HepG2 (cell line): Measurements from ENCODE around the gene NUAK1. TPM values are rescaled to one million over a fixed set of nuclear protein-coding genes. Genes with fewer than 3 reads are reported as not detected.

ENCODE experiments used
- FOXO4 ChIP-seq: sonication (generic); formaldehyde crosslinking; conservative IDR thresholded peaks from 2 replicates; pipeline ENCODE4 v1.8.1; 2023; ENCODE audit warnings: missing genetic modification reagents
- FUBP1 ChIP-seq: sonication (generic); formaldehyde crosslinking; IDR thresholded peaks from 2 replicates; pipeline ENCODE4 v1.5.1; 2020; ENCODE audit warnings: missing genetic modification reagents, mild to moderate bottlenecking, borderline replicate concordance
- MIER2 ChIP-seq: IDR thresholded peaks from 2 replicates; pipeline ENCODE4 v1.6.1; 2016; ENCODE audit warnings: missing biosample characterization, missing genetic modification reagents
- NR3C1 ChIP-seq: sonication (generic); formaldehyde crosslinking; IDR thresholded peaks from 2 replicates; pipeline ENCODE4 v1.4.0; 2020; ENCODE audit warnings: missing genetic modification reagents
- STAT6 ChIP-seq: sonication (generic); formaldehyde crosslinking; IDR thresholded peaks from 2 replicates; pipeline ENCODE4 v1.4.0; 2020; ENCODE audit warnings: missing genetic modification reagents, mild to moderate bottlenecking, borderline replicate concordance
- ZBTB25 ChIP-seq: IDR thresholded peaks from 2 replicates; pipeline ENCODE4 v1.6.1; 2018; ENCODE audit warnings: missing genetic modification reagents
- ZNF205 ChIP-seq: IDR thresholded peaks from 2 replicates; pipeline ENCODE4 v1.6.1; 2018; ENCODE audit warnings: missing biosample characterization, missing genetic modification reagents
- ZNF33A ChIP-seq: sonication (generic); formaldehyde crosslinking; IDR thresholded peaks from 2 replicates; pipeline ENCODE4 v1.5.1; 2020; ENCODE audit warnings: missing genetic modification reagents, mild to moderate bottlenecking, moderate library complexity, borderline replicate concordance
- ZNF552 ChIP-seq: sonication (generic); formaldehyde crosslinking; IDR thresholded peaks from 2 replicates; pipeline ENCODE4 v1.9.0; 2022; ENCODE audit warnings: missing genetic modification reagents, mild to moderate bottlenecking, borderline replicate concordance
- ZNF879 ChIP-seq: sonication (generic); formaldehyde crosslinking; IDR thresholded peaks from 2 replicates; pipeline ENCODE4 v1.8.1; 2023; ENCODE audit warnings: missing genetic modification reagents
- ZSCAN29 ChIP-seq: sonication (generic); formaldehyde crosslinking; conservative IDR thresholded peaks from 2 replicates; pipeline ENCODE4 v1.4.0; 2020; ENCODE audit warnings: mild to moderate bottlenecking, missing genetic modification reagents
- polyA plus RNA-seq, 8 experiments: library from polyadenylated mRNA; depleted of rRNA in 3 of 8; stranded (reverse) in 7 of 8; unstranded in 1 of 8; fragments of >200 nt; fragmentation: Illumina TruSeq in 4 of 8; extraction: Trizol in 4 of 8; gene quantifications; 2 replicates each; pipeline versions ENCODE4 v1.2.1 to v1.2.3, GENCODE V29; 2011 to 2016; ENCODE audit warnings: low read depth in 4 of 8, missing spikeins in 1 of 8, mixed read lengths in 1 of 8; ENCODE audit not compliant: insufficient read depth in 1 of 8
- total RNA-seq, 5 experiments: library from RNA; depleted of rRNA; stranded (reverse); fragments of >200 nt; fragmentation: Illumina TruSeq; extraction: Trizol; gene quantifications; 2 replicates each; pipeline ENCODE4 v1.2.3, GENCODE V29; 2016; ENCODE audit warnings: low read depth in 1 of 5
- TF ChIP-seq, protein P1 (sequence below): sonication (generic); formaldehyde crosslinking; IDR thresholded peaks from 2 replicates; pipeline ENCODE4 v1.9.0; 2021; ENCODE audit warnings: missing genetic modification reagents, borderline replicate concordance
- TF ChIP-seq, protein P2 (sequence below): sonication (generic); formaldehyde crosslinking; IDR thresholded peaks from 2 replicates; pipeline ENCODE4 v1.5.1; 2020; ENCODE audit warnings: missing genetic modification reagents, mild to moderate bottlenecking, borderline replicate concordance
- TF ChIP-seq, protein P3 (sequence below): IDR thresholded peaks from 2 replicates; pipeline ENCODE4 v1.6.1; 2016; ENCODE audit warnings: control low read depth

Gene NUAK1
- total and polyA plus RNA-seq, 2 of the 13 experiments (the other 11 are each of a cell fraction or from before 2014, with no cell fraction given), result 1.7 to 1.9 TPM

- TF ChIP-seq, protein P1, sequence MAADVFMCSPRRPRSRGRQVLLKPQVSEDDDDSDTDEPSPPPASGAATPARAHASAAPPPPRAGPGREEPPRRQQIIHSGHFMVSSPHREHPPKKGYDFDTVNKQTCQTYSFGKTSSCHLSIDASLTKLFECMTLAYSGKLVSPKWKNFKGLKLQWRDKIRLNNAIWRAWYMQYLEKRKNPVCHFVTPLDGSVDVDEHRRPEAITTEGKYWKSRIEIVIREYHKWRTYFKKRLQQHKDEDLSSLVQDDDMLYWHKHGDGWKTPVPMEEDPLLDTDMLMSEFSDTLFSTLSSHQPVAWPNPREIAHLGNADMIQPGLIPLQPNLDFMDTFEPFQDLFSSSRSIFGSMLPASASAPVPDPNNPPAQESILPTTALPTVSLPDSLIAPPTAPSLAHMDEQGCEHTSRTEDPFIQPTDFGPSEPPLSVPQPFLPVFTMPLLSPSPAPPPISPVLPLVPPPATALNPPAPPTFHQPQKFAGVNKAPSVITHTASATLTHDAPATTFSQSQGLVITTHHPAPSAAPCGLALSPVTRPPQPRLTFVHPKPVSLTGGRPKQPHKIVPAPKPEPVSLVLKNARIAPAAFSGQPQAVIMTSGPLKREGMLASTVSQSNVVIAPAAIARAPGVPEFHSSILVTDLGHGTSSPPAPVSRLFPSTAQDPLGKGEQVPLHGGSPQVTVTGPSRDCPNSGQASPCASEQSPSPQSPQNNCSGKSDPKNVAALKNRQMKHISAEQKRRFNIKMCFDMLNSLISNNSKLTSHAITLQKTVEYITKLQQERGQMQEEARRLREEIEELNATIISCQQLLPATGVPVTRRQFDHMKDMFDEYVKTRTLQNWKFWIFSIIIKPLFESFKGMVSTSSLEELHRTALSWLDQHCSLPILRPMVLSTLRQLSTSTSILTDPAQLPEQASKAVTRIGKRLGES (CRISPR knock-in tag), result no peak
- no peak for TF ChIP-seq FUBP1
- TF ChIP-seq MIER2 (CRISPR knock-in tag), result no peak
- TF ChIP-seq, protein P2, sequence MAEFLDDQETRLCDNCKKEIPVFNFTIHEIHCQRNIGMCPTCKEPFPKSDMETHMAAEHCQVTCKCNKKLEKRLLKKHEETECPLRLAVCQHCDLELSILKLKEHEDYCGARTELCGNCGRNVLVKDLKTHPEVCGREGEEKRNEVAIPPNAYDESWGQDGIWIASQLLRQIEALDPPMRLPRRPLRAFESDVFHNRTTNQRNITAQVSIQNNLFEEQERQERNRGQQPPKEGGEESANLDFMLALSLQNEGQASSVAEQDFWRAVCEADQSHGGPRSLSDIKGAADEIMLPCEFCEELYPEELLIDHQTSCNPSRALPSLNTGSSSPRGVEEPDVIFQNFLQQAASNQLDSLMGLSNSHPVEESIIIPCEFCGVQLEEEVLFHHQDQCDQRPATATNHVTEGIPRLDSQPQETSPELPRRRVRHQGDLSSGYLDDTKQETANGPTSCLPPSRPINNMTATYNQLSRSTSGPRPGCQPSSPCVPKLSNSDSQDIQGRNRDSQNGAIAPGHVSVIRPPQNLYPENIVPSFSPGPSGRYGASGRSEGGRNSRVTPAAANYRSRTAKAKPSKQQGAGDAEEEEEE (CRISPR knock-in tag), result no peak
- TF ChIP-seq, protein P3, sequence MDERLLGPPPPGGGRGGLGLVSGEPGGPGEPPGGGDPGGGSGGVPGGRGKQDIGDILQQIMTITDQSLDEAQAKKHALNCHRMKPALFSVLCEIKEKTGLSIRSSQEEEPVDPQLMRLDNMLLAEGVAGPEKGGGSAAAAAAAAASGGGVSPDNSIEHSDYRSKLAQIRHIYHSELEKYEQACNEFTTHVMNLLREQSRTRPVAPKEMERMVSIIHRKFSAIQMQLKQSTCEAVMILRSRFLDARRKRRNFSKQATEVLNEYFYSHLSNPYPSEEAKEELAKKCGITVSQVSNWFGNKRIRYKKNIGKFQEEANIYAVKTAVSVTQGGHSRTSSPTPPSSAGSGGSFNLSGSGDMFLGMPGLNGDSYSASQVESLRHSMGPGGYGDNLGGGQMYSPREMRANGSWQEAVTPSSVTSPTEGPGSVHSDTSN (CRISPR knock-in tag), result no peak
- no peak for TF ChIP-seq ZNF552 (CRISPR knock-in tag)
- TF ChIP-seq FOXO4 (CRISPR knock-in tag), result no peak
- TF ChIP-seq ZNF33A (CRISPR knock-in tag), result no peak
- no peak for TF ChIP-seq ZNF879 (CRISPR knock-in tag)
- no peak for TF ChIP-seq ZNF205 (CRISPR knock-in tag)
- no peak for TF ChIP-seq ZSCAN29 (CRISPR knock-in tag)
- no peak for TF ChIP-seq STAT6 (CRISPR knock-in tag)
- 0 out of 2 replicates have a peak, but pooled peaks have one; percentile 45 for TF ChIP-seq ZBTB25 (CRISPR knock-in tag)
- no peak for TF ChIP-seq NR3C1 (CRISPR knock-in tag)
Observed at GRCh38 chr12:106098691-106099200, 40.0 kb downstream of the NUAK1 start (continued).
